Panc1 (cell line): ENCODE measurements around the gene C12orf43. TPM values are rescaled to one million over a fixed set of nuclear protein-coding genes. Genes with fewer than 3 reads are reported as not detected.
"Not testable (repeated sequence)": the region's sequence is repeated elsewhere in the genome, so short reads cannot be mapped to it uniquely, and the experiment has no call there.

Source experiments
- ATAC-seq: fragments of 200-7000 bp; cut with Tn5 transposase; 2 replicates; pipeline ENCODE4 v1.9.1; 2020; ENCODE audit warnings: mild to moderate bottlenecking, moderate library complexity
- BruUV-seq: library from RNA; stranded (reverse); fragments of 400-500 nt; replicated peaks from 2 replicates; lab custom pipeline; 2021; lab: Mats Ljungman, UMichigan
- CTCF ChIA-PET: fragments of 300-600 bp; sonication (Branson Sonifier 250); formaldehyde crosslinking; loops from one replicate; lab custom pipeline; 2022; ENCODE audit warnings: antibody characterized with exemption; lab: Charles Lee
- POLR2A ChIA-PET: fragments of 300-600 bp; sonication (Branson Sonifier 250); formaldehyde crosslinking; loops from one replicate; lab custom pipeline; 2022; ENCODE audit warnings: antibody characterized with exemption; lab: Charles Lee
- DNase-seq: peaks from one replicate; pipeline ENCODE4 v3.0.0-alpha.2; 2010; ENCODE audit warnings: low read depth, low spot score
- H3K27ac ChIP-seq: 2 replicates; pipeline ENCODE4 v1.5.1; 2011; ENCODE audit warnings: mild to moderate bottlenecking, low read length, inconsistent platforms
- H3K27me3 ChIP-seq: fragments of 200-500 bp; sonication (Bioruptor generic); 2 replicates; pipeline ENCODE4 v1.6.0; 2014; ENCODE audit warnings: low read length, inconsistent platforms; ENCODE audit not compliant: control insufficient read depth, insufficient read depth
- H3K36me3 ChIP-seq: fragments of 200-500 bp; sonication (Bioruptor generic); 2 replicates; pipeline ENCODE4 v1.5.1; 2014; ENCODE audit warnings: inconsistent platforms, mild to moderate bottlenecking, low read length, moderate library complexity; ENCODE audit not compliant: control insufficient read depth, insufficient read depth
- H3K4me1 ChIP-seq: 2 replicates; pipeline ENCODE4 v1.5.1; 2011; ENCODE audit warnings: inconsistent platforms, mild to moderate bottlenecking, low read length, moderate library complexity; ENCODE audit not compliant: control insufficient read depth, insufficient read depth
- H3K4me3 ChIP-seq, 2 experiments: 2 replicates each; pipeline ENCODE4 v1.5.1; 2011 to 2012; ENCODE audit warnings: low read depth in 2 of 2, low read length in 2 of 2, mild to moderate bottlenecking in 2 of 2, inconsistent platforms in 1 of 2, moderate library complexity in 1 of 2
- H3K9me3 ChIP-seq: fragments of 200-500 bp; sonication (Bioruptor generic); 2 replicates; pipeline ENCODE4 v1.5.1; 2014; ENCODE audit warnings: low read depth, mild to moderate bottlenecking, inconsistent platforms, low read length, moderate library complexity; ENCODE audit not compliant: control insufficient read depth, insufficient read depth
- POLR2AphosphoS5 ChIP-seq: IDR thresholded peaks from 2 replicates; pipeline ENCODE4 v1.6.1; 2012; ENCODE audit warnings: mild to moderate bottlenecking, low read depth, low read length, moderate library complexity
- SIN3A ChIP-seq: IDR thresholded peaks from 2 replicates; pipeline ENCODE4 v1.6.1; 2012; ENCODE audit warnings: low read depth, mild to moderate bottlenecking, low read length, moderate library complexity, borderline replicate concordance; ENCODE audit not compliant: insufficient read depth
- TCF7L2 ChIP-seq: IDR thresholded peaks from 2 replicates; pipeline ENCODE4 v1.6.1; 2011; ENCODE audit warnings: mild to moderate bottlenecking, low read depth, low read length, inconsistent platforms
- in situ Hi-C: cut with HindIII; loops from 2 replicates; pipeline ENCODE4 v1.10.0; 2016; ENCODE audit warnings: low sequenced_read_pairs, low pct_unique_long_range_greater_than_20kb
- intact Hi-C: fragments of 100-400 bp; cut with micrococcal nuclease; formaldehyde crosslinking; loops from one replicate; pipeline ENCODE4 v1.10.0; 2022; ENCODE audit not compliant: unreplicated experiment
- total RNA-seq: library from RNA; stranded (reverse); gene quantifications from one replicate; pipeline ENCODE4 v1.2.1, GENCODE V29; 2021; ENCODE audit not compliant: unreplicated experiment
- TF ChIP-seq, protein P1 (sequence below), 2 experiments: IDR thresholded peaks; 2 replicates each; pipeline ENCODE4 v1.6.1; 2011 to 2012; ENCODE audit warnings: low read depth in 2 of 2, control low read depth in 1 of 2, low read length in 1 of 2, mild to moderate bottlenecking in 1 of 2, moderate library complexity in 1 of 2; ENCODE audit not compliant: insufficient read depth in 1 of 2
- TF ChIP-seq, protein P2 (sequence below): fragments of 450-650 bp; IDR thresholded peaks from 2 replicates; pipeline ENCODE4 v1.5.1; 2017; ENCODE audit warnings: mild to moderate bottlenecking

C12orf43 gene
- total RNA-seq, 1 experiment from 2014 or later = 20.7 TPM

DNA sequence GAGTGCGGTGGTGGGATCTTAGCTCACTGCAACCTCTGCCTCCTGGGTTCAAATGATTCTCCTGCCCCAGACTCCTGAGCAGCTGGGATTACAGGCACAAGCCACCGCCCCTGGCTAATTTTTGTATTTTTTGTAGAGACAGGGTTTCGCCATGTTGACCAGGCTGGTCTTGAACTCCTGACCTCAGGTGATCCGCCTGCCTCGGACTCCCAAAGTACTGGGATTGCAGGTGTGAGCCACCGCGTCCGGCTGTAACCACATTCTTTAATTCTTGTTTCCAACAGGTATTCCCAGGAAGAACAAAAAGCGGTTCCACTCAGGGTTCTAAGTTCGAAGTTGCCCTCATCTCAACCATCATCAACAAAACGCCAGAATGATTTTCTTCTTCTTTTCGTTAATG, 48.3 kb upstream of the C12orf43 start:
- H3K4me1 ChIP-seq, H3K27ac ChIP-seq, DNase-seq, H3K9me3 ChIP-seq, H3K4me3 ChIP-seq, in situ Hi-C loops, intact Hi-C loops, H3K36me3 ChIP-seq, ATAC-seq, BruUV-seq, POLR2A ChIA-PET, H3K27me3 ChIP-seq: not testable (repeated sequence)
- CTCF ChIA-PET = interaction anchor here (0.7 kb wide), 2 partner anchors 14 to 28 kb away, joined by 3 read pairs; no protein-coding TSS in a partner anchor

DNA sequence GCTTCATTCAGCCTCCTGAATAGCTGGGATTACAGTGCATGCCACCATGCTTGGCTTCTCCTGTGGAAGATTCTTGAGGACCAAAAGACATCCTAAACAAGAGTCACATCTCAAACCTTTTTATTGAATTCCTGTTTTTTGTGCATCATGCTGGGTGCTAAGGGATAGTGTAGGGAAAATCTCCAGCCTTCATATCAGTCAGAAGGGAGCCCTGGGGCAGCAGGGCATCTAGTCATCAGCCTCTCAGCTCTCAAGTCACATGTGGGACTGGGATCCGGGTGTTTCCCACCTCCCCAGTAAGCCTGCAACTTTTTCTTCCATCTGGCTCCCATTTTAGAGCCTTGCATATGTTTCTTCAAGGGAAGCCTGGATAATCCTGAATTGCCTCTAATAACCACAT, 47.8 kb upstream of the C12orf43 start:
- ATAC-seq (no peak), DNase-seq (no peak)
- H3K9me3 ChIP-seq = no peaks in the 10 kb centered on the region
- H3K36me3 ChIP-seq = no peaks in the 10 kb centered on the region
- no TSS peak for BruUV-seq
- ChIA-PET CTCF (no interaction called here), POLR2A (no interaction called here)
- intact Hi-C loops (no loop called here), in situ Hi-C loops (no loop called here)
- H3K4me1 ChIP-seq = peaks cover 4% of the 10 kb centered on the region; the same call in 1 of the 2 replicates
- H3K27ac ChIP-seq = no peak overlapping the region
- TF ChIP-seq, protein P1, sequence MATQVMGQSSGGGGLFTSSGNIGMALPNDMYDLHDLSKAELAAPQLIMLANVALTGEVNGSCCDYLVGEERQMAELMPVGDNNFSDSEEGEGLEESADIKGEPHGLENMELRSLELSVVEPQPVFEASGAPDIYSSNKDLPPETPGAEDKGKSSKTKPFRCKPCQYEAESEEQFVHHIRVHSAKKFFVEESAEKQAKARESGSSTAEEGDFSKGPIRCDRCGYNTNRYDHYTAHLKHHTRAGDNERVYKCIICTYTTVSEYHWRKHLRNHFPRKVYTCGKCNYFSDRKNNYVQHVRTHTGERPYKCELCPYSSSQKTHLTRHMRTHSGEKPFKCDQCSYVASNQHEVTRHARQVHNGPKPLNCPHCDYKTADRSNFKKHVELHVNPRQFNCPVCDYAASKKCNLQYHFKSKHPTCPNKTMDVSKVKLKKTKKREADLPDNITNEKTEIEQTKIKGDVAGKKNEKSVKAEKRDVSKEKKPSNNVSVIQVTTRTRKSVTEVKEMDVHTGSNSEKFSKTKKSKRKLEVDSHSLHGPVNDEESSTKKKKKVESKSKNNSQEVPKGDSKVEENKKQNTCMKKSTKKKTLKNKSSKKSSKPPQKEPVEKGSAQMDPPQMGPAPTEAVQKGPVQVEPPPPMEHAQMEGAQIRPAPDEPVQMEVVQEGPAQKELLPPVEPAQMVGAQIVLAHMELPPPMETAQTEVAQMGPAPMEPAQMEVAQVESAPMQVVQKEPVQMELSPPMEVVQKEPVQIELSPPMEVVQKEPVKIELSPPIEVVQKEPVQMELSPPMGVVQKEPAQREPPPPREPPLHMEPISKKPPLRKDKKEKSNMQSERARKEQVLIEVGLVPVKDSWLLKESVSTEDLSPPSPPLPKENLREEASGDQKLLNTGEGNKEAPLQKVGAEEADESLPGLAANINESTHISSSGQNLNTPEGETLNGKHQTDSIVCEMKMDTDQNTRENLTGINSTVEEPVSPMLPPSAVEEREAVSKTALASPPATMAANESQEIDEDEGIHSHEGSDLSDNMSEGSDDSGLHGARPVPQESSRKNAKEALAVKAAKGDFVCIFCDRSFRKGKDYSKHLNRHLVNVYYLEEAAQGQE (IDR thresholded peaks at IDR 0.05; ENCODE audit: insufficient read depth in 1 of 2, low read depth in 2 of 2, low read length in 1 of 2) = no peak
- H3K4me3 ChIP-seq = no peak overlapping the region
- peaks cover 6% of the 10 kb centered on the region; the same call in 1 of the 2 replicates for H3K27me3 ChIP-seq

DNA sequence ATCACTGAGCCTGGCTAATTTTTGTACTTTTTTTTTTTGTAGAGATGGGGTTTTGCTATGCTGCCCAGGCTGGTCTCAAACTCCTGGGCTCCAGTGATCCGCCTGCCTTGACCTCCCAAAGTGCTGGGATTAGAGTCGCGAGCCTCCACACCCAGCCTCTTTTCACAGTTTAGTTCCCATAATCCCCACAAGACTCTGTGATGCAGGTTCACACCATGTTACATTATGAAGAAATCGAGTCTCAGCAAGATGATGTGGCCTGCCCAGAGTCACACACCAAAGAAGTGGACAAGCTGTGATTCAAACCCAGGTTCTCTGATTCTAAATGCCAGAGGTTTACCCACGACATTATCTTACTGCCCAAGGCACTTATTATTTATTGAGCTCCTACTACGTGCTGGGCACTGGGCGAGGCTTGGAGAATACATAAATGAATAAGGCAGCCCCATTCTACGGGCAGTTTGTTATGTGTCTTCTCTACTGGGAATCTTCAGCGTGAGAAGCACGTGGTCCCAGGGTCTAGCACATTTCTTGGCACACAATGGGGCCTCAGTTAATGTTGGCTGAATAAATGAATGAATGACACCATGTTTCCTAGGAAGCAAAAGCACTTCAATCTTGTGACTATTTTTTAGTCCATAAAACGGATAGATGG, 46.2 kb upstream of the C12orf43 start:
- TF ChIP-seq TCF7L2 (no peak), POLR2AphosphoS5 (no peak), SIN3A (no peak)
- TF ChIP-seq, protein P2, sequence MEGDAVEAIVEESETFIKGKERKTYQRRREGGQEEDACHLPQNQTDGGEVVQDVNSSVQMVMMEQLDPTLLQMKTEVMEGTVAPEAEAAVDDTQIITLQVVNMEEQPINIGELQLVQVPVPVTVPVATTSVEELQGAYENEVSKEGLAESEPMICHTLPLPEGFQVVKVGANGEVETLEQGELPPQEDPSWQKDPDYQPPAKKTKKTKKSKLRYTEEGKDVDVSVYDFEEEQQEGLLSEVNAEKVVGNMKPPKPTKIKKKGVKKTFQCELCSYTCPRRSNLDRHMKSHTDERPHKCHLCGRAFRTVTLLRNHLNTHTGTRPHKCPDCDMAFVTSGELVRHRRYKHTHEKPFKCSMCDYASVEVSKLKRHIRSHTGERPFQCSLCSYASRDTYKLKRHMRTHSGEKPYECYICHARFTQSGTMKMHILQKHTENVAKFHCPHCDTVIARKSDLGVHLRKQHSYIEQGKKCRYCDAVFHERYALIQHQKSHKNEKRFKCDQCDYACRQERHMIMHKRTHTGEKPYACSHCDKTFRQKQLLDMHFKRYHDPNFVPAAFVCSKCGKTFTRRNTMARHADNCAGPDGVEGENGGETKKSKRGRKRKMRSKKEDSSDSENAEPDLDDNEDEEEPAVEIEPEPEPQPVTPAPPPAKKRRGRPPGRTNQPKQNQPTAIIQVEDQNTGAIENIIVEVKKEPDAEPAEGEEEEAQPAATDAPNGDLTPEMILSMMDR = no peak
- TF ChIP-seq, protein P1 (IDR thresholded peaks at IDR 0.05; ENCODE audit: insufficient read depth in 1 of 2, low read depth in 2 of 2, low read length in 1 of 2) = no peak
- H3K27me3 ChIP-seq = peaks cover 3% of the 10 kb centered on the region; the same call in 1 of the 2 replicates
- POLR2A ChIA-PET = no interaction called here
- DNase-seq (no peak), ATAC-seq (no peak)
- no peak overlapping the region for H3K4me3 ChIP-seq
- H3K27ac ChIP-seq = no peak overlapping the region
- H3K4me1 ChIP-seq = peaks cover 4% of the 10 kb centered on the region; the same call in 1 of the 2 replicates
- CTCF ChIA-PET = interaction anchor here (0.5 kb wide), 1 partner anchor 456 kb away, joined by 3 read pairs; no protein-coding TSS in a partner anchor
- in situ Hi-C loops = no loop called here
- intact Hi-C loops = no loop called here
- H3K36me3 ChIP-seq = no peaks in the 10 kb centered on the region
- no TSS peak for BruUV-seq
- no peaks in the 10 kb centered on the region for H3K9me3 ChIP-seq
